HEK293 (cell line): ENCODE measurements around the gene MYADML2.
A peak's percentile ranks its signal among the peaks of the same experiment; 100 is the strongest.

ENCODE experiments used
- SP2 ChIP-seq: fragments of 450-650 bp; formaldehyde crosslinking; IDR thresholded peaks from 2 replicates; pipeline ENCODE4 v1.5.1; 2016; ENCODE audit warnings: missing biosample characterization, missing genetic modification characterization
- SP3 ChIP-seq: fragments of 450-650 bp; formaldehyde crosslinking; IDR thresholded peaks from 2 replicates; pipeline ENCODE4 v1.5.1; 2016; ENCODE audit warnings: missing biosample characterization, missing genetic modification characterization
- YY2 ChIP-seq: fragments of 450-650 bp; formaldehyde crosslinking; IDR thresholded peaks from 2 replicates; pipeline ENCODE4 v1.5.1; 2016; ENCODE audit warnings: missing biosample characterization, missing genetic modification characterization
- ZNF146 ChIP-seq: fragments of 450-650 bp; formaldehyde crosslinking; IDR thresholded peaks from 2 replicates; pipeline ENCODE4 v1.5.1; 2016; ENCODE audit warnings: missing biosample characterization, missing genetic modification characterization
- ZNF184 ChIP-seq: fragments of 450-650 bp; IDR thresholded peaks from 2 replicates; pipeline ENCODE4 v1.5.1; 2018; ENCODE audit warnings: missing biosample characterization, mild to moderate bottlenecking, missing genetic modification characterization
- ZNF324 ChIP-seq: fragments of 450-650 bp; formaldehyde crosslinking; IDR thresholded peaks from 2 replicates; pipeline ENCODE4 v1.5.1; 2016; ENCODE audit warnings: missing biosample characterization, missing genetic modification characterization
- ZNF777 ChIP-seq: fragments of 450-650 bp; formaldehyde crosslinking; IDR thresholded peaks from 2 replicates; pipeline ENCODE4 v1.5.1; 2017; ENCODE audit warnings: missing biosample characterization, missing genetic modification characterization, borderline replicate concordance
- ZNF843 ChIP-seq: fragments of 450-650 bp; formaldehyde crosslinking; IDR thresholded peaks from 2 replicates; pipeline ENCODE4 v1.5.1; 2016; ENCODE audit warnings: missing biosample characterization, missing genetic modification characterization
- TF ChIP-seq, protein P1 (sequence below): fragments of 450-650 bp; formaldehyde crosslinking; conservative IDR thresholded peaks from 2 replicates; pipeline ENCODE4 v1.5.1; 2016; ENCODE audit warnings: low read depth, missing biosample characterization, missing genetic modification characterization
- TF ChIP-seq, protein P2 (sequence below): fragments of 450-650 bp; formaldehyde crosslinking; IDR thresholded peaks from 2 replicates; pipeline ENCODE4 v1.5.1; 2016; ENCODE audit warnings: missing biosample characterization, missing genetic modification characterization
- TF ChIP-seq, protein P3 (sequence below): fragments of 450-650 bp; formaldehyde crosslinking; IDR thresholded peaks from 2 replicates; pipeline ENCODE4 v1.5.1; 2016; ENCODE audit warnings: missing biosample characterization, missing genetic modification characterization
- TF ChIP-seq, protein P4 (sequence below): fragments of 450-650 bp; formaldehyde crosslinking; IDR thresholded peaks from 2 replicates; pipeline ENCODE4 v1.5.1; 2016; ENCODE audit warnings: missing biosample characterization, missing genetic modification characterization
- TF ChIP-seq, protein P5 (sequence below): fragments of 450-650 bp; formaldehyde crosslinking; IDR thresholded peaks from 2 replicates; pipeline ENCODE4 v1.5.1; 2016; ENCODE audit warnings: missing biosample characterization, missing genetic modification characterization

MYADML2 gene

GRCh38 chr17:81890447-81891302 lies 56.4 kb downstream of the MYADML2 start (continued):
- TF ChIP-seq, protein P1, sequence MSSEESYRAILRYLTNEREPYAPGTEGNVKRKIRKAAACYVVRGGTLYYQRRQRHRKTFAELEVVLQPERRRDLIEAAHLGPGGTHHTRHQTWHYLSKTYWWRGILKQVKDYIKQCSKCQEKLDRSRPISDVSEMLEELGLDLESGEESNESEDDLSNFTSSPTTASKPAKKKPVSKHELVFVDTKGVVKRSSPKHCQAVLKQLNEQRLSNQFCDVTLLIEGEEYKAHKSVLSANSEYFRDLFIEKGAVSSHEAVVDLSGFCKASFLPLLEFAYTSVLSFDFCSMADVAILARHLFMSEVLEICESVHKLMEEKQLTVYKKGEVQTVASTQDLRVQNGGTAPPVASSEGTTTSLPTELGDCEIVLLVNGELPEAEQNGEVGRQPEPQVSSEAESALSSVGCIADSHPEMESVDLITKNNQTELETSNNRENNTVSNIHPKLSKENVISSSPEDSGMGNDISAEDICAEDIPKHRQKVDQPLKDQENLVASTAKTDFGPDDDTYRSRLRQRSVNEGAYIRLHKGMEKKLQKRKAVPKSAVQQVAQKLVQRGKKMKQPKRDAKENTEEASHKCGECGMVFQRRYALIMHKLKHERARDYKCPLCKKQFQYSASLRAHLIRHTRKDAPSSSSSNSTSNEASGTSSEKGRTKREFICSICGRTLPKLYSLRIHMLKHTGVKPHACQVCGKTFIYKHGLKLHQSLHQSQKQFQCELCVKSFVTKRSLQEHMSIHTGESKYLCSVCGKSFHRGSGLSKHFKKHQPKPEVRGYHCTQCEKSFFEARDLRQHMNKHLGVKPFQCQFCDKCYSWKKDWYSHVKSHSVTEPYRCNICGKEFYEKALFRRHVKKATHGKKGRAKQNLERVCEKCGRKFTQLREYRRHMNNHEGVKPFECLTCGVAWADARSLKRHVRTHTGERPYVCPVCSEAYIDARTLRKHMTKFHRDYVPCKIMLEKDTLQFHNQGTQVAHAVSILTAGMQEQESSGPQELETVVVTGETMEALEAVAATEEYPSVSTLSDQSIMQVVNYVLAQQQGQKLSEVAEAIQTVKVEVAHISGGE (tag by site-specific recombination), result peak; percentile 81
- TF ChIP-seq YY2 (tag by site-specific recombination) (no peak), SP2 (tag by site-specific recombination) (peak; percentile 17), SP3 (0 out of 2 replicates have a peak, but pooled peaks have one; percentile 19), ZNF324 (no peak), ZNF146 (tag by site-specific recombination) (0 out of 2 replicates have a peak, but pooled peaks have one; percentile 8), ZNF843 (tag by site-specific recombination) (no peak), ZNF184 (tag by site-specific recombination) (no peak), ZNF777 (tag by site-specific recombination) (no peak)
- TF ChIP-seq, protein P2, sequence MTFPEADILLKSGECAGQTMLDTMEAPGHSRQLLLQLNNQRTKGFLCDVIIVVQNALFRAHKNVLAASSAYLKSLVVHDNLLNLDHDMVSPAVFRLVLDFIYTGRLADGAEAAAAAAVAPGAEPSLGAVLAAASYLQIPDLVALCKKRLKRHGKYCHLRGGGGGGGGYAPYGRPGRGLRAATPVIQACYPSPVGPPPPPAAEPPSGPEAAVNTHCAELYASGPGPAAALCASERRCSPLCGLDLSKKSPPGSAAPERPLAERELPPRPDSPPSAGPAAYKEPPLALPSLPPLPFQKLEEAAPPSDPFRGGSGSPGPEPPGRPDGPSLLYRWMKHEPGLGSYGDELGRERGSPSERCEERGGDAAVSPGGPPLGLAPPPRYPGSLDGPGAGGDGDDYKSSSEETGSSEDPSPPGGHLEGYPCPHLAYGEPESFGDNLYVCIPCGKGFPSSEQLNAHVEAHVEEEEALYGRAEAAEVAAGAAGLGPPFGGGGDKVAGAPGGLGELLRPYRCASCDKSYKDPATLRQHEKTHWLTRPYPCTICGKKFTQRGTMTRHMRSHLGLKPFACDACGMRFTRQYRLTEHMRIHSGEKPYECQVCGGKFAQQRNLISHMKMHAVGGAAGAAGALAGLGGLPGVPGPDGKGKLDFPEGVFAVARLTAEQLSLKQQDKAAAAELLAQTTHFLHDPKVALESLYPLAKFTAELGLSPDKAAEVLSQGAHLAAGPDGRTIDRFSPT (tag by site-specific recombination), result no peak
- TF ChIP-seq, protein P3, sequence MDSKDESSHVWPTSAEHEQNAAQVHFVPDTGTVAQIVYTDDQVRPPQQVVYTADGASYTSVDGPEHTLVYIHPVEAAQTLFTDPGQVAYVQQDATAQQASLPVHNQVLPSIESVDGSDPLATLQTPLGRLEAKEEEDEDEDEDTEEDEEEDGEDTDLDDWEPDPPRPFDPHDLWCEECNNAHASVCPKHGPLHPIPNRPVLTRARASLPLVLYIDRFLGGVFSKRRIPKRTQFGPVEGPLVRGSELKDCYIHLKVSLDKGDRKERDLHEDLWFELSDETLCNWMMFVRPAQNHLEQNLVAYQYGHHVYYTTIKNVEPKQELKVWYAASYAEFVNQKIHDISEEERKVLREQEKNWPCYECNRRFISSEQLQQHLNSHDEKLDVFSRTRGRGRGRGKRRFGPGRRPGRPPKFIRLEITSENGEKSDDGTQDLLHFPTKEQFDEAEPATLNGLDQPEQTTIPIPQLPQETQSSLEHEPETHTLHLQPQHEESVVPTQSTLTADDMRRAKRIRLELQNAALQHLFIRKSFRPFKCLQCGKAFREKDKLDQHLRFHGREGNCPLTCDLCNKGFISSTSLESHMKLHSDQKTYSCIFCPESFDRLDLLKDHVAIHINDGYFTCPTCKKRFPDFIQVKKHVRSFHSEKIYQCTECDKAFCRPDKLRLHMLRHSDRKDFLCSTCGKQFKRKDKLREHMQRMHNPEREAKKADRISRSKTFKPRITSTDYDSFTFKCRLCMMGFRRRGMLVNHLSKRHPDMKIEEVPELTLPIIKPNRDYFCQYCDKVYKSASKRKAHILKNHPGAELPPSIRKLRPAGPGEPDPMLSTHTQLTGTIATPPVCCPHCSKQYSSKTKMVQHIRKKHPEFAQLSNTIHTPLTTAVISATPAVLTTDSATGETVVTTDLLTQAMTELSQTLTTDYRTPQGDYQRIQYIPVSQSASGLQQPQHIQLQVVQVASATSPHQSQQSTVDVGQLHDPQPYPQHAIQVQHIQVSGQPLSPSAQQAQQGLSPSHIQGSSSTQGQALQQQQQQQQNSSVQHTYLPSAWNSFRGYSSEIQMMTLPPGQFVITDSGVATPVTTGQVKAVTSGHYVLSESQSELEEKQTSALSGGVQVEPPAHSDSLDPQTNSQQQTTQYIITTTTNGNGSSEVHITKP, result no peak
- TF ChIP-seq, protein P4, sequence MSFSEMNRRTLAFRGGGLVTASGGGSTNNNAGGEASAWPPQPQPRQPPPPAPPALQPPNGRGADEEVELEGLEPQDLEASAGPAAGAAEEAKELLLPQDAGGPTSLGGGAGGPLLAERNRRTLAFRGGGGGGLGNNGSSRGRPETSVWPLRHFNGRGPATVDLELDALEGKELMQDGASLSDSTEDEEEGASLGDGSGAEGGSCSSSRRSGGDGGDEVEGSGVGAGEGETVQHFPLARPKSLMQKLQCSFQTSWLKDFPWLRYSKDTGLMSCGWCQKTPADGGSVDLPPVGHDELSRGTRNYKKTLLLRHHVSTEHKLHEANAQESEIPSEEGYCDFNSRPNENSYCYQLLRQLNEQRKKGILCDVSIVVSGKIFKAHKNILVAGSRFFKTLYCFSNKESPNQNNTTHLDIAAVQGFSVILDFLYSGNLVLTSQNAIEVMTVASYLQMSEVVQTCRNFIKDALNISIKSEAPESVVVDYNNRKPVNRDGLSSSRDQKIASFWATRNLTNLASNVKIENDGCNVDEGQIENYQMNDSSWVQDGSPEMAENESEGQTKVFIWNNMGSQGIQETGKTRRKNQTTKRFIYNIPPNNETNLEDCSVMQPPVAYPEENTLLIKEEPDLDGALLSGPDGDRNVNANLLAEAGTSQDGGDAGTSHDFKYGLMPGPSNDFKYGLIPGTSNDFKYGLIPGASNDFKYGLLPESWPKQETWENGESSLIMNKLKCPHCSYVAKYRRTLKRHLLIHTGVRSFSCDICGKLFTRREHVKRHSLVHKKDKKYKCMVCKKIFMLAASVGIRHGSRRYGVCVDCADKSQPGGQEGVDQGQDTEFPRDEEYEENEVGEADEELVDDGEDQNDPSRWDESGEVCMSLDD (tag by site-specific recombination), result no peak
- TF ChIP-seq, protein P5, sequence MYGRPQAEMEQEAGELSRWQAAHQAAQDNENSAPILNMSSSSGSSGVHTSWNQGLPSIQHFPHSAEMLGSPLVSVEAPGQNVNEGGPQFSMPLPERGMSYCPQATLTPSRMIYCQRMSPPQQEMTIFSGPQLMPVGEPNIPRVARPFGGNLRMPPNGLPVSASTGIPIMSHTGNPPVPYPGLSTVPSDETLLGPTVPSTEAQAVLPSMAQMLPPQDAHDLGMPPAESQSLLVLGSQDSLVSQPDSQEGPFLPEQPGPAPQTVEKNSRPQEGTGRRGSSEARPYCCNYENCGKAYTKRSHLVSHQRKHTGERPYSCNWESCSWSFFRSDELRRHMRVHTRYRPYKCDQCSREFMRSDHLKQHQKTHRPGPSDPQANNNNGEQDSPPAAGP (tag by site-specific recombination), result 0 out of 2 replicates have a peak, but pooled peaks have one; percentile 43
